ENCODE measurements around the gene PDPK1. TPM values are rescaled to one million over a fixed set of nuclear protein-coding genes. Genes with fewer than 3 reads are reported as not detected.
"Not testable (repeated sequence)": the region's sequence is repeated elsewhere in the genome, so short reads cannot be mapped to it uniquely, and the experiment has no call there.

The PDPK1 gene
- total and polyA plus RNA-seq, 10 donors: 6.2 to 74.5 (median 48.7) TPM

DNA sequence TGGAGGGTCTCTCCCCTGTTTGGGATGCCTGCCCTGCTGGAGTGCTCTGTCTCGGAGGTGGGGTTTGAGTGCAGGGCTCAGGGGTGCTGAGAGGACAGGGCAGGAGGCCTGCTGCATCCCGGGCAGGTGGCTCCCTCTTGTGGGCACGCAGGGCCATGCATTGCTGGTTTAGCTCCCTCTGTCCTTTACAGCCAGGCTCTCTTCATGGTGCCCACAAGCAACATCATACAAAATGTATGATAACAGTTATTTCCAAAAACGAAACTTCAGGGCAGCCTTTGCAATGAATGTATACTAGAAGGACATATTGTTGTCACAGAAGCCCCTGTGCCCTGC, 22.9 kb downstream of the PDPK1 start:
- H3K4me3 ChIP-seq; H3K4me1 ChIP-seq; H3K27ac ChIP-seq; H3K36me3 ChIP-seq; intact Hi-C loops (cut with DNase I; ENCODE audit: low total_unique reads); H3K27me3 ChIP-seq (replicated peaks in 1 of 7); H3K9me3 ChIP-seq: not testable (repeated sequence)
- TF ChIP-seq, protein P1, sequence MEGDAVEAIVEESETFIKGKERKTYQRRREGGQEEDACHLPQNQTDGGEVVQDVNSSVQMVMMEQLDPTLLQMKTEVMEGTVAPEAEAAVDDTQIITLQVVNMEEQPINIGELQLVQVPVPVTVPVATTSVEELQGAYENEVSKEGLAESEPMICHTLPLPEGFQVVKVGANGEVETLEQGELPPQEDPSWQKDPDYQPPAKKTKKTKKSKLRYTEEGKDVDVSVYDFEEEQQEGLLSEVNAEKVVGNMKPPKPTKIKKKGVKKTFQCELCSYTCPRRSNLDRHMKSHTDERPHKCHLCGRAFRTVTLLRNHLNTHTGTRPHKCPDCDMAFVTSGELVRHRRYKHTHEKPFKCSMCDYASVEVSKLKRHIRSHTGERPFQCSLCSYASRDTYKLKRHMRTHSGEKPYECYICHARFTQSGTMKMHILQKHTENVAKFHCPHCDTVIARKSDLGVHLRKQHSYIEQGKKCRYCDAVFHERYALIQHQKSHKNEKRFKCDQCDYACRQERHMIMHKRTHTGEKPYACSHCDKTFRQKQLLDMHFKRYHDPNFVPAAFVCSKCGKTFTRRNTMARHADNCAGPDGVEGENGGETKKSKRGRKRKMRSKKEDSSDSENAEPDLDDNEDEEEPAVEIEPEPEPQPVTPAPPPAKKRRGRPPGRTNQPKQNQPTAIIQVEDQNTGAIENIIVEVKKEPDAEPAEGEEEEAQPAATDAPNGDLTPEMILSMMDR (IDR thresholded peaks at IDR 0.05 in 8 of 11, conservative IDR thresholded peaks at IDR 0.05 in 3 of 11): peak in 7 of 11 experiments; percentile 35 to 78 (median 59)
- 0 to 5% (median 0%) methylated on average over 1 to 2 of the region's 4 CpGs; no CpG with 5 or more reads in 1 of the 5 donors for WGBS, 5 donors
- peak; percentile 92 for DNase-seq

DNA sequence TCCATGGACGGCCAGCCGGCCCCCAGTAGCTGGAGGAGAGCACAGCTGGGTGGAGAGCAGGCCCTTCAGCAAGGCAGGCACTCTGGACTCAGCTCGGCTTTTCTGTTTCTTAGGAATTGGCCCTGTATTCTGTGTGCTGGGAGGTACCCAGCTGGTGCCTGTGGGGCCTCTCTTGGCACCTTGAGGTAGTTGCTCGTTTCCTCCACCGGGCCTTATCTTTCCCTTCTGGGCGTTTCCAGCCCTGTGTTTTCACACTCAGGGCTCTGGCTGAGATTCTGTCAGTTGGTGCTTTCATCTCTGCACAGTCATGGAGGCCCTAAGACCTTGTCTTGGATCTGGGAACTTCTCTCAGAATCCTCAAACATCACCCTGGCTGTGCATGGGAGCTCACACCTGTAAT, 29.7 kb downstream of the PDPK1 start:
- H3K27ac ChIP-seq; intact Hi-C loops (cut with DNase I; ENCODE audit: low total_unique reads): not testable (repeated sequence)
- WGBS, 5 donors: no CpG with 5 or more reads among the region's 6 CpGs

DNA sequence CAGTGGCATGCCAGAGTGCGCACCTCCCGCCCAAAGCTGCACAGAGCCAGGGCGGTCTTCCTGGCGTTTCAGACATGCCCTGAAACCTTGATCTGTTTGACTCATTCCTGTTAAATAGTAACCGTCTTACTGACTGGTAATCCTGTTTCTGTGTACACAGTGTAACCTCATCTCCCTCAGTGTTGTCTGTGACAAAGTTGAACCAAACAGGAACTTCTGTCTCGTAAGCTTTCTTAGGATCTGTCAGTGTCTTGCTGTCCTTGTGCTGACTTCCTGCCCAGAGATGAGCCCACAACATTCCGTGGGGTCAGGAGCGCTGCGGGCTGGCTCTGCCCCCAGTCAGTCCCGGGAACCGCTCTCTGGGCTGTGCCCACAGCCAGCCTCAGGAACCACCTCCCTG, 30.8 kb downstream of the PDPK1 start:
- intact Hi-C loops (cut with DNase I; ENCODE audit: low total_unique reads); H3K27ac ChIP-seq; DNase-seq; H3K36me3 ChIP-seq; H3K27me3 ChIP-seq (replicated peaks in 1 of 7); H3K9me3 ChIP-seq; H3K4me3 ChIP-seq; H3K4me1 ChIP-seq: not testable (repeated sequence)
- no CpG with 5 or more reads among the region's 11 CpGs for WGBS, 5 donors

More for the DNA sequence above, 29.7 kb downstream of the PDPK1 start:
- DNase-seq; H3K27me3 ChIP-seq (replicated peaks in 1 of 7); H3K36me3 ChIP-seq; H3K4me1 ChIP-seq; H3K9me3 ChIP-seq; H3K4me3 ChIP-seq: not testable (repeated sequence)

DNA sequence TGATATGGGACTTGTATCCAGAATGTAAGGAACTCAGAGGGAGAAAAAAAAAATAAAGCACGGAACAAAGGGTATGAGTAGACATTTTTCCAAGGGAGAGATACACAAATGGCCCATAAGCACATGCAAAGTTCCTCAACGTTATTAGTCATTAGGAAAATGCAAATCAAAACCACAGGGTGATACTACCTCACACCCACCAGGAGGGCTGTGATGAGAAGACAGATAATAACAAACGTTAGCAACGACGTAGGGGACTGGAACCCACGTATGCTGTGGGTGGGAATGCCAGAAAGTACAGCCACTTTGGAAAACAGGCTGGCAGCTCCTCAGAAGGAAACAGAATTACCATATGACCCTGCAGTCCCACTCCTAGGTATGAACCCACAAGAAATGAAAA, 34.9 kb downstream of the PDPK1 start:
- H3K27ac ChIP-seq; DNase-seq; H3K4me1 ChIP-seq; H3K9me3 ChIP-seq; H3K4me3 ChIP-seq; intact Hi-C loops (cut with DNase I; ENCODE audit: low total_unique reads); H3K27me3 ChIP-seq (replicated peaks in 1 of 7): not testable (repeated sequence)
- peaks cover 0 to 12% (median 0%) of the 10 kb centered on the region in 6 donors for H3K36me3 ChIP-seq
- no CpG with 5 or more reads among the region's 6 CpGs for WGBS, 5 donors

DNA sequence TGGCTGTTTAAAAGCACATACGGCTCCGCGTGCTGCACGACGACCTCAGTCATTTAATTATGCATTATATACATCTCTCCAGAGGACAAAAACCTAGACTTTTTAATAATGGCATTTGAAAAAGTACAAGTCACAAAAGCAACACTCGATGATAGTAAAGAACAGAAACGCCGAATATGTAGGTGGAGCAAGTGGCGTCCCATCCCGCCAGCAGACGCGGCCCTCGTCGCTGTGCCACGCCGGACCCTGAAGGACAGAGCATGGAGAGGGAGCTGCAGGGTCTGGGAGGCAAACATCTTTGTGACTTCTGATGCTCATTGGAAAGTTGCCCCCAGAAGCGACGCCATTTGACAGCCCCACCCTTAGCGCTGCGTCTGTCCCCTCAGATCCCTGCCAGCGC, 38.0 kb downstream of the PDPK1 start:
- peaks cover 0 to 14% (median 0%) of the 10 kb centered on the region in 6 donors for H3K36me3 ChIP-seq
- 93 to 100% (median 95%) methylated on average over 1 to 14 of the region's 21 CpGs; no CpG with 5 or more reads in 1 of the 5 donors for WGBS, 5 donors
- H3K27me3 ChIP-seq (replicated peaks in 1 of 7); intact Hi-C loops (cut with DNase I; ENCODE audit: low total_unique reads); H3K9me3 ChIP-seq; H3K4me1 ChIP-seq; H3K4me3 ChIP-seq; H3K27ac ChIP-seq: not testable (repeated sequence)
- peak; percentile 11 for DNase-seq

DNA sequence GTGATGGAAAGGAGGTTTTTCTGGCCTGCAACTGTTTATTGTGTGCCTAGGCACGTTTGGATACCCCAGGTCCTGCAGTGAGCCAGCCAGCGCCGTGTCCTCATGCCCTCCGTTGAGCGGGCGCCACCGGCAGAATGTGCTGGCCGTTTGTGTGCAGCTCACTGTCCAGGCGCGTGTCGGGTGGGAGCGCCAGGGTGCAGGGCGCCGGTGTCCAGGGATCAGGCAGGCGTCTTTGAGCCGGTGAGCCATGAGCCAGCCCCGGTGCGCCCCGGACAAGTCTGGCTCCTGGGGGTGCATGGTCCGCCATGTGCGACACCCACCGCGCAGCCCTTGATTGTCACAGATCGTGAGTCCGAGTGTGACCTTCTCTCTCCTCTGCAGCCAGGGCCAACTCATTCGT, 39.2 kb downstream of the PDPK1 start:
- Histone ChIP-seq H3K36me3 (peaks cover 0 to 14% (median 0%) of the 10 kb centered on the region in 6 donors), H3K27ac (peak overlapping the region in 1 of 8 donors; percentile 18)
- DNase-seq; H3K4me1 ChIP-seq; H3K27me3 ChIP-seq (replicated peaks in 1 of 7); intact Hi-C loops (cut with DNase I; ENCODE audit: low total_unique reads); H3K4me3 ChIP-seq; H3K9me3 ChIP-seq: not testable (repeated sequence)
- 95 to 100% (median 97%) methylated on average over 1 to 20 of the region's 26 CpGs for WGBS, 5 donors

DNA sequence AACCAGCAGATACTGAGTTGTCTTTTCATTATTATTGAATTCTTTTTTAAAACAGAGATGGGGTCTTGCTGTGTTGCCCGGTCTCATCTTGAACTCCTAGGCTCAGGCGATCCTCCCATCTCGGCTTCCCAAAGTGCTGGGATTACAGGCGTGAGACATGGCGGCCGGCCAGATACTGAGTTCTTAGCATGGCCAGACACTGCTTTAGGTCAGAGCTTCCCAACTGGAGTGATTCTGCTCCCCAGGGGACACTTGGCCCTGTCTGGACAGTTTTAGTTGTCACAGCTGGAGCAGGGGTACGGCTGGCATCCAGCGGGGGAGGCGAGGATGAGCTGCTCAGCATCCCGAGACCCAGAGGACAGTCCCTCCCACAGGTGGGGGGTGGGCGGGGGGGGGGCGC, 41.1 kb downstream of the PDPK1 start:
- H3K4me1 ChIP-seq; H3K4me3 ChIP-seq; H3K9me3 ChIP-seq; DNase-seq; intact Hi-C loops (cut with DNase I; ENCODE audit: low total_unique reads); H3K27ac ChIP-seq; H3K27me3 ChIP-seq (replicated peaks in 1 of 7): not testable (repeated sequence)
- WGBS, 5 donors: 83 to 100% (median 91%) methylated on average over 2 to 4 of the region's 12 CpGs; no CpG with 5 or more reads in 2 of the 5 donors
- peaks cover 0 to 14% (median 0%) of the 10 kb centered on the region in 6 donors for H3K36me3 ChIP-seq

DNA sequence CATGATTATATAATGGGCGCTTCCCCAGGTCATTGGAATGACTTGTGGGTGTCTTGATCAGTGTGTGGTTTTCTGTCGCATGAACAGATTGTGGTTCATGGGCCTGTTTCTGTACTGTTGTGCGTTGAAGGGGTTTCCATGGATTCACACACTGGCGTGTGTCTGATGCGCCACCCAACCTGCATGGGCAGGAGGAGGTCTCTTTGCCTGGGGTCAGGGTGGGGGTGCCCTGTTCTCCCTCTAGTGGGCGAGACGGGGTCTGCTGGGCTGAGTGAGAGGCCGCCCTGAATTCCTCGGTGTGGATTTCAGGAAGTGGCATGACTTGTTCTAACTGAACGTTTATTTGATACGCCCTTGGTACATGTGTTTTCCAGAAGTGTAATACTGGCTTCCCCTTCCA, 42.3 kb downstream of the PDPK1 start:
- peaks cover 0 to 20% (median 5%) of the 10 kb centered on the region in 6 donors for H3K36me3 ChIP-seq
- H3K4me3 ChIP-seq; H3K4me1 ChIP-seq; H3K27ac ChIP-seq; H3K27me3 ChIP-seq (replicated peaks in 1 of 7); intact Hi-C loops (cut with DNase I; ENCODE audit: low total_unique reads); H3K9me3 ChIP-seq: not testable (repeated sequence)
- WGBS, 5 donors: 13 to 58% (median 34%) methylated on average over 4 to 7 of the region's 11 CpGs; no CpG with 5 or more reads in 2 of the 5 donors
- peak; percentile 69 for DNase-seq

DNA sequence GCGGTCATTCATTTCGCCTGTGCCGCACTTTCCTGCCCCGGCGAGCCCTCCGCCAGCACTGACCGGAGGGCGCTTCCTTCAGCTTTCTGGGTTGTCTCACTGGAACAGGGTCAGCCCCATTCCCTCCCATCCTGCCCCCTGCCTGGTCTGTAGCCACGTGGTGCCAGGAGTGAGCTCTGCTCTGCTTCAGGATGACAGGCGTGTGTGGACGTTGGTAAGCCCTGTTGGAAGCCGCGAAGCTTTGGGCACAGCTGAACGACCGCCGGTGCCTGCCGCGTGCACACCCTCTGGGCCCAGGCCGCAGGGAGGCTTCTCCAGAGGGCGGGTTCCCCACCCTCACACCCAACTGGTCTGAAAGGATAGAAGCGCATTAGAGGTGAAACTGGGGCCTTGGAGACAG, 43.0 kb downstream of the PDPK1 start:
- peaks cover 9 to 13% (median 12%) of the 10 kb centered on the region in 6 donors for H3K4me1 ChIP-seq

More for the DNA sequence above, 43.0 kb downstream of the PDPK1 start:
- intact Hi-C loops (cut with DNase I; ENCODE audit: low total_unique reads); DNase-seq; H3K27me3 ChIP-seq (replicated peaks in 1 of 7); H3K4me3 ChIP-seq; H3K9me3 ChIP-seq; H3K27ac ChIP-seq: not testable (repeated sequence)
- WGBS, 5 donors: no CpG with 5 or more reads among the region's 21 CpGs
- H3K36me3 ChIP-seq: peaks cover 0 to 27% (median 12%) of the 10 kb centered on the region in 6 donors

All from spleen (tissue), 11 donors.